ENCODE data around the gene ACTL7B.
"Not testable (repeated sequence)": the region's sequence is repeated elsewhere in the genome, so short reads cannot be mapped to it uniquely, and the experiment has no call there.

ACTL7B gene

GRCh38 chr9:108855888-108856287 is at the start of gene ACTL7B:
Gene ACTL7B, minus strand, starts transcription at chr9:108855986. Its CDS starts 56 bp downstream, at chr9:108855930.
- DNase-seq = no peak

GRCh38 chr9:108905494-108905893 is 49.7 kb upstream of the ACTL7B start:
- no peak for DNase-seq

- DNase-seq = no peak
Measured at GRCh38 chr9:108904161-108904560, 48.4 kb upstream of the ACTL7B start.

- no peak for DNase-seq
Measured at GRCh38 chr9:108903420-108904103, 47.8 kb upstream of the ACTL7B start.

- DNase-seq = no peak
Measured at GRCh38 chr9:108900176-108900575, 44.4 kb upstream of the ACTL7B start.

- not testable (repeated sequence) for DNase-seq
Measured at GRCh38 chr9:108899023-108899695, 43.4 kb upstream of the ACTL7B start.

- no peak for DNase-seq
Measured at GRCh38 chr9:108897324-108898096, 41.7 kb upstream of the ACTL7B start.

- DNase-seq = no peak
Measured at GRCh38 chr9:108894225-108894997, 38.6 kb upstream of the ACTL7B start.

- no peak for DNase-seq
Measured at GRCh38 chr9:108889649-108890067, 33.9 kb upstream of the ACTL7B start.

- not testable (repeated sequence) for DNase-seq
Measured at GRCh38 chr9:108886594-108887271, 30.9 kb upstream of the ACTL7B start.

- DNase-seq = peak; percentile 48
Measured at GRCh38 chr9:108885643-108886348, 30.0 kb upstream of the ACTL7B start.

GRCh38 chr9:108884701-108885100 is 28.9 kb upstream of the ACTL7B start:
- DNase-seq = no peak

GRCh38 chr9:108883085-108883484 is 27.3 kb upstream of the ACTL7B start:
- no peak for DNase-seq

GRCh38 chr9:108882052-108882888 is 26.5 kb upstream of the ACTL7B start:
- DNase-seq = no peak

GRCh38 chr9:108880738-108881316 is 25.0 kb upstream of the ACTL7B start:
- no peak for DNase-seq

GRCh38 chr9:108877524-108877923 is 21.7 kb upstream of the ACTL7B start:
- DNase-seq = no peak

- DNase-seq = no peak
Measured at GRCh38 chr9:108876425-108876824, 20.6 kb upstream of the ACTL7B start.

- no peak for DNase-seq
Measured at GRCh38 chr9:108874058-108874788, 18.4 kb upstream of the ACTL7B start.

- DNase-seq = no peak
Measured at GRCh38 chr9:108869092-108869725, 13.4 kb upstream of the ACTL7B start.

Data from suppressor macrophage treated with lipopolysaccharide for 4 hours (primary cell).